ENCODE results near the gene OSCP1. TPM values are rescaled to one million over a fixed set of nuclear protein-coding genes. Genes with fewer than 3 reads are reported as not detected.

OSCP1 gene
- polyA plus RNA-seq, 1 of the 3 experiments (the other 2 are of a cell fraction) = 11.9 TPM

- CTCF ChIA-PET = interaction anchor here (4.4 kb wide), 1 partner anchor 32 kb away, joined by 21 read pairs; no protein-coding TSS in a partner anchor
- Histone ChIP-seq H3K9me3 (no peaks in the 10 kb centered on the region), H3K27ac (ENCODE audit: low read depth in 2 of 2, low read length in 1 of 2) (no peak overlapping the region), H2AFZ (ENCODE audit: low read depth) (no peak overlapping the region), H3K79me2 (ENCODE audit: insufficient read depth) (no peaks in the 10 kb centered on the region), H3F3A (replicated peaks; ENCODE audit: insufficient read depth) (no peaks in the 10 kb centered on the region), H3K27me3 (ENCODE audit: insufficient read depth) (no peaks in the 10 kb centered on the region), H4K20me1 (ENCODE audit: insufficient read depth) (no peaks in the 10 kb centered on the region), H3K4me1 (ENCODE audit: control insufficient read depth in 1 of 2, insufficient read depth in 2 of 2, low read depth in 1 of 2, low read length in 1 of 2) (peaks cover 0 to 18% of the 10 kb centered on the region in 2 experiments; a peak in 1 of 4 replicates), H3K9ac (no peak overlapping the region), H3K4me2 (no peak overlapping the region), H3K36me3 (replicated peaks in 1 of 2; ENCODE audit: control insufficient read depth in 1 of 2, insufficient read depth in 2 of 2, low read length in 1 of 2) (no peaks in the 10 kb centered on the region), H3K4me3 (ENCODE audit: low read depth in 2 of 2, low read length in 1 of 2) (no peak overlapping the region), H3K9me2 (no peaks in the 10 kb centered on the region)
- no peak for DNase-seq
- POLR2A ChIA-PET = no interaction called here
- WGBS (ENCODE audit: low lambda C conversion rate) = 62% methylated on average over 2 of the region's 2 CpGs
- TF ChIP-seq MAX (IDR thresholded peaks at IDR 0.05; ENCODE audit: low read depth) (no peak), IRF3 (IDR thresholded peaks at IDR 0.05; ENCODE audit: low read depth, low read length) (no peak), MEF2A (IDR thresholded peaks at IDR 0.05; ENCODE audit: borderline replicate concordance, low read depth) (no peak), RXRA (IDR thresholded peaks at IDR 0.05; ENCODE audit: borderline replicate concordance, low read depth) (no peak), GATA2 (CRISPR knock-in tag; IDR thresholded peaks at IDR 0.05) (no peak), MXI1 (IDR thresholded peaks at IDR 0.05; ENCODE audit: low read depth, low read length) (no peak), NFIC (IDR thresholded peaks at IDR 0.05; ENCODE audit: borderline replicate concordance) (no peak), FOXJ3 (CRISPR knock-in tag; IDR thresholded peaks at IDR 0.05) (no peak)
Observed at GRCh38 chr1:36484099-36484498, 33.8 kb upstream of the OSCP1 start.

GRCh38 chr1:36482724-36483388 is 32.6 kb upstream of the OSCP1 start, which contains the start of gene CSF3R:
Gene CSF3R, minus strand, starts transcription at chr1:36482913. Its CDS starts 3,417 bp downstream, at chr1:36479496.
- H3K4me2 ChIP-seq = peak within 1 kb of the TSS; percentile 49
- peak within 1 kb of the TSS; percentile 48; the same call in 1 of the 2 replicates for H2AFZ ChIP-seq (ENCODE audit: low read depth)
- 74% methylated on average over 8 of the region's 13 CpGs for WGBS (ENCODE audit: low lambda C conversion rate)
- TF ChIP-seq ZBTB33 (IDR thresholded peaks at IDR 0.05; ENCODE audit: borderline replicate concordance, low read depth) (no peak), FOXJ3 (CRISPR knock-in tag; IDR thresholded peaks at IDR 0.05) (no peak), EP300 (IDR thresholded peaks at IDR 0.05; ENCODE audit: borderline replicate concordance in 1 of 2, low read depth in 1 of 2, low read length in 1 of 2) (no peak)
- ChIA-PET POLR2A (no interaction called here), CTCF (interaction anchor here (4.4 kb wide), 1 partner anchor 33 kb away, joined by 21 read pairs; no protein-coding TSS in a partner anchor)
- H3F3A ChIP-seq (replicated peaks; ENCODE audit: insufficient read depth) = no peaks in the 10 kb centered on the region
- H3K9me3 ChIP-seq = no peaks in the 10 kb centered on the region
- no peak within 1 kb of the TSS for H3K4me3 ChIP-seq (ENCODE audit: low read depth in 2 of 2, low read length in 1 of 2)
- H3K27ac ChIP-seq (ENCODE audit: low read depth in 2 of 2, low read length in 1 of 2) = peak within 1 kb of the TSS in 1 of 2 experiments; percentile 13; a peak in 1 of 4 replicates
- H4K20me1 ChIP-seq (ENCODE audit: insufficient read depth) = no peaks in the 10 kb centered on the region
- H3K9ac ChIP-seq = no peak within 1 kb of the TSS
- H3K9me2 ChIP-seq = no peaks in the 10 kb centered on the region
- no peaks in the 10 kb centered on the region for H3K79me2 ChIP-seq (ENCODE audit: insufficient read depth)
- DNase-seq = no peak
- no peaks in the 10 kb centered on the region for H3K27me3 ChIP-seq (ENCODE audit: insufficient read depth)
- H3K36me3 ChIP-seq (replicated peaks in 1 of 2; ENCODE audit: control insufficient read depth in 1 of 2, insufficient read depth in 2 of 2, low read length in 1 of 2) = no peaks in the 10 kb centered on the region
- peaks cover 0 to 18% of the 10 kb centered on the region in 2 experiments; a peak in 1 of 4 replicates for H3K4me1 ChIP-seq (ENCODE audit: control insufficient read depth in 1 of 2, insufficient read depth in 2 of 2, low read depth in 1 of 2, low read length in 1 of 2)

Measured in SK-N-SH (cell line).